Measurements from ENCODE around the gene EDDM13. TPM values are rescaled to one million over a fixed set of nuclear protein-coding genes. Genes with fewer than 3 reads are reported as not detected.

Gene EDDM13
- total RNA-seq, 4 donors from 2014 or later: 1.8 to 7.0 (median 5.7) TPM; not detected in 1

DNA sequence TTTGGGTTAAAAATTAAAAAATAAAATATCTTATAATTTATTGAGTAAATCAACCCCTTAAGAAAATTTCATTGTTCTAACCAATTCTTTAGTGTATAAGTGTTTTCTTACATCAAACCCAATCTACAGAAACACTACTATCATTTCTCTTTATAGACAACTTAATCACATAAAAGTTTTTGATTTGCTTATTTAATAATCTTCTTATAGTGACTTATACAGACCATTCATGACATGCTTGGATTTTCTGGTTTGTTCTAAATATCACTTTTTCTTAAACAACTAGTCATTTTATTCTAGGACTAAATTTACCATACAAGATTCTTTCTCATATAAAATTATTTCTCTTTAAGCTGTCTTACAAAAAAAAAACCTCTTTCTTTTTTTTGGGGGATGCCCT, 69.4 kb downstream of the EDDM13 start:
- no peak overlapping the region for H3K4me3 ChIP-seq (ENCODE audit: low read depth, poor library complexity, severe bottlenecking)
- TF ChIP-seq POLR2A (IDR thresholded peaks at IDR 0.05): no peak
- DNase-seq (ENCODE audit: low spot score in 2 of 2): no peak
- intact Hi-C loops (cut with DNase I; ENCODE audit: low total_unique reads): loop anchor here (10.0 kb wide), 1 partner anchor 87 kb away; no protein-coding TSS in a partner anchor

GRCh38 chr19:56347163-56347778, 74.7 kb downstream of the EDDM13 start:
- no peak overlapping the region for H3K4me3 ChIP-seq (ENCODE audit: low read depth, poor library complexity, severe bottlenecking)
- DNase-seq (ENCODE audit: low spot score in 2 of 2): no peak
- TF ChIP-seq POLR2A (IDR thresholded peaks at IDR 0.05): no peak
- no peak for TF ChIP-seq CTCF (IDR thresholded peaks at IDR 0.05)
- intact Hi-C loops (cut with DNase I; ENCODE audit: low total_unique reads): loop anchor here (10.0 kb wide), 1 partner anchor 92 kb away; no protein-coding TSS in a partner anchor
- WGBS, 2 donors: 84 to 87% methylated on average over 7 of the region's 7 CpGs

DNA sequence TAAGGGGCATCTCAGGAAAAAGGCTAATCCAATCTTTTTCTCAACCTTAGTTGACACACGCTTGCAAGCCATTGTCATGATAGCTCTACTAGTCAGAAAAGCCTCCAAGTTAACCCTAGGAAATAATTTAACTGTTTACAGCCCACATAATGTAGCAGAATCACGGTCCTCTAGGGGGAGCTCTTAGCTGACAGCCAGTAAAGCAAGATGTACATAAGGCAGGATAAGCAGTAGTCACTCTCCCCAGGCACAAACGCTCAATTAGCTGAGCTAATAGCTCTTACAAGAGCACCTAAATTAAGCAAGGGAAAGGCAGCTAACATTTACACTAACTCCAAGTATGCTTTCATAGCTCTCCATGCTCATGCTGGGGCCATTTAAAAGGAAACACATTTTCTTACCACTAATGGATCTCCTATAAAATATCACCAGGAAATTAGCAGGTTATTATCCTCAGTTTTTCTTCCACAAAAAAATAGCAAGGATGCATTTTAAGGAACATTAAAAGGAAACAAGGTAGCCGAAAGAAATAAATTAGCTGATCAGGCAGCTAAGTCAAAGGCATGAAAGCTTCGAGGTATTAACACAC, 75.8 kb downstream of the EDDM13 start:
- no peak overlapping the region for H3K4me3 ChIP-seq (ENCODE audit: low read depth, poor library complexity, severe bottlenecking)
- DNase-seq (ENCODE audit: low spot score in 2 of 2): no peak
- no peak for TF ChIP-seq POLR2A (IDR thresholded peaks at IDR 0.05)
- intact Hi-C loops (cut with DNase I; ENCODE audit: low total_unique reads): loop anchor here (10.0 kb wide), 1 partner anchor 94 kb away; no protein-coding TSS in a partner anchor
- WGBS, 2 donors: 50 to 58% methylated on average over 5 of the region's 5 CpGs

- no peak for TF ChIP-seq CTCF (IDR thresholded peaks at IDR 0.05)
- no peak for TF ChIP-seq POLR2A (IDR thresholded peaks at IDR 0.05)
- intact Hi-C loops (cut with DNase I; ENCODE audit: low total_unique reads): no loop called here
- DNase-seq (ENCODE audit: low spot score in 2 of 2): peak in 1 of 2 donors; percentile 34
- H3K4me3 ChIP-seq (ENCODE audit: low read depth, poor library complexity, severe bottlenecking): no peak overlapping the region
- 17 to 18% methylated on average over 8 of the region's 8 CpGs for WGBS, 2 donors
Observed at GRCh38 chr19:56350416-56351045, 78.0 kb downstream of the EDDM13 start.

DNA sequence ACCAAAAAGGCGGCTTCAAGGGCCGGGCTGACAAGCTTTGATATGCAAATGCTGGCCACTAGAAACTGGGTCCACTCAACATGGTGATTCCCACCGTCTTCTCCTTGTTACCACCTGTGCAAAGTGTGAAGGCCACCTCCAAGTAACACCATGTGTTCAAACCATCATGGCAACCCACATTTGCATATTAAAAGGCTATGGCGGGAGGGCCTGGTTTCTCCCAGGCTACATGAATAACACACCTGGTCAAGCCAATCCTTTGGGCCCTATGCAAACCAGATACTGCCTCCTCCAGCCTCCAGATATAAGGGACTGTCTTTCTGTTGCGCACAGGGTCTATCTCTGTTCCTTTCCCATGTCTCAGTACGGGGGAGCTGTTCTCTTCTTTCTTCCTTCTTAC, 78.7 kb downstream of the EDDM13 start:
- H3K4me3 ChIP-seq (ENCODE audit: low read depth, poor library complexity, severe bottlenecking): no peak overlapping the region
- WGBS, 2 donors: 84% methylated on average over 6 of the region's 6 CpGs
- DNase-seq (ENCODE audit: low spot score in 2 of 2): no peak
- TF ChIP-seq POLR2A (IDR thresholded peaks at IDR 0.05) (no peak), CTCF (IDR thresholded peaks at IDR 0.05) (no peak)
- intact Hi-C loops (cut with DNase I; ENCODE audit: low total_unique reads): no loop called here

DNA sequence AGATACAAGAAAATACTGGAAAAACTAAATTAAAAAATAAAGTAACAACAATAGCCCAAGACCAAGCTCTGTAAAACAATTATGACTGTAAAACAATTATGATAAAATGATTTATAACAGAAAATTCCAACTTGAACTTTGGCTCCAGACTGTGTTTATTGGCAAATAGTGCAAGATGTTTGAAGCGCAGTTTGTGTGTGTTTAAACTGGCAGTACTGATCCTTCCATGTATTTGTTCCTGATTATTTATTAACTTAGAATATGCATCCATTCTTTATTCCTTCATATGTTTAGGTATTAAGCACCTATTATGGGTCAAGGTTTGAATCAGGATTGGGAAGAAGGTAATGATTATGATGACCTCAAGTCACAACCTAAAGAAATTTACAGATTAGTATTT, 83.0 kb downstream of the EDDM13 start:
- no peak overlapping the region for H3K4me3 ChIP-seq (ENCODE audit: low read depth, poor library complexity, severe bottlenecking)
- WGBS, 2 donors: 86 to 92% methylated on average over 1 of the region's 1 CpG
- DNase-seq (ENCODE audit: low spot score in 2 of 2): no peak
- intact Hi-C loops (cut with DNase I; ENCODE audit: low total_unique reads): no loop called here
- no peak for TF ChIP-seq POLR2A (IDR thresholded peaks at IDR 0.05)
- no peak for TF ChIP-seq CTCF (IDR thresholded peaks at IDR 0.05)

Data from lower leg skin (tissue), 4 donors.